DMS114 treated with DMSO at 0.1 percent for 48 hours (cell line): ENCODE data around the gene TRABD2B.

Experiments used
- DNase-seq: peaks from one replicate; lab custom pipeline; 2025; ENCODE audit not compliant: unreplicated experiment; lab: John Stamatoyannopoulos, UW

TRABD2B gene

GRCh38 chr1:47810964-47811682 is 186.1 kb downstream of the TRABD2B start:
- no peak for DNase-seq

DNA sequence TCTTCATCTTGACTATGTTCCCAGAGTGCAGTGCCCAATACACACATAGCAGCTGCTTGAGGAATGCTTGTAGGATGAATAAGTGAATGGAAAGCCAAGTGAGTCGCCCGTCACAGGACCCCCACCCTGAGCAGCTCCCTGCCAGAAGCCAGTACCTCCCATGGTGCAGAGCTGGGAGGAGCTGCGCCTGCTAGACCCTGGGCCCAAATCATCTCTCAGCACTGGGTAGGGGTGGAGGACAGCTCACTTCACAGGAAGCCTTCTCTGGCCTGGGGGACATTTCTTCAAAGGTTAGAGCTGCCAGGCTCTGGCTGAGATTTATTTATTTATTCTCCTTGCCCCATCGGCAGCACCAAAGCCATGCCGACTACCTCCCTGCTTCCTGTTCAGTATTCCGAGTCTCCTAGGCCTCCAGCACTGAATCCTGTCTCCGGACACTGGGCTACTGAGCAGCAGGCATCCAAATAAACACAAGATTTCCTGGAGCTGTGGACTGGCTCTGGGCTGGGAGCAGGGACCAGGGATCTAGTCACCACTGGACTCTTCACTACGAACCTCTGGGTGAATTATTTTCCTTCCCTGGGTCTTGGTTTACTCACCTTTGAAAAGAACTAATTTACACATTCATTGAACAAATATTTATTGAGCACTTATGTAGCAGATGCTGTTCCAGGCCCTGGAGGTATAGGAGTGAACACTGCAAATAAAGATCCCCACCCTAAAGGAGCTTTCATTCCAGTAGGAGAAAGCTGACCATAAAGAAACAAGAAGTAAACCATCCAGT is 187.7 kb downstream of the TRABD2B start:
- DNase-seq: no peak

GRCh38 chr1:47808612-47809011 is 188.6 kb downstream of the TRABD2B start:
- no peak for DNase-seq

DNA sequence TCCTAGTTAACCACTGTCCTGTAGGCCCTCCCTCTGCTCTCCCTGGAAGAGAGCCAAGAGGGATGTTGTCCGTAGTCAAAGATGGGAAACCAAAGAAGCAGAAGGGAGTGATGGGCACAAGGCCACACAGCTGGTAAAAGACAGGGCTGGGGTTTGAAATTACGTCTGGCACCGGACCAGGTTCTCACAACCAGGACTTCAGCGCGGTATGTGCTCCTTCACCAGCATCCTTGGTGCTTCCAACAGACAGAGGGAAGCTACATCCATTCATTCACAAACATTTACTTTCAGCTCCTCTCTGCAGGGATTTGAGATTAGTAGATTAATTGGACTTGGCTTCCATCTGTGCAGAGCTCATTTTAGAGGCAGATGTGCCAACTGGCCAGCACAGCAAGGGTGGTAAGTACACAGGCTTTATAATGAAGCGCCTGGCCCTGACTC is 191.2 kb downstream of the TRABD2B start:
- DNase-seq: no peak

DNA sequence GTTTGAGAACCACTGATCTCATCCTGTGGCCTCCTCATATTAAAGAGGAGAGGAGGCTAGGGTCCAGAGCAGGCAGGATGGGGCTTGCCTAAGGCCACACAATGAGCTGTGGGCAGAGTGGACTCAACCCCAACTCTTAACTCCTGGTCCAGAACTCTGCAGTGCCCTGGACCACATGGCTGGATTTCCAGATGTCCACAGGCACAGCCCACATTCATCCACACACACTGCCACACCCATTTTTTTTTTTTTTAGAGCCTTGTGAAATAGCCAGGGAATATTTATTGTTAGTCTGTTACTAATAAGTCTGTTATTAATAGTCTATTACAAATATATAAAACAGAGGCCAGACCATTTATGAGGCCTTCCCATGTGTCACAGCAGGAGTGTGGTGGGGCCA is 192.2 kb downstream of the TRABD2B start:
- DNase-seq: no peak

GRCh38 chr1:47803815-47804501 is 193.2 kb downstream of the TRABD2B start:
- no peak for DNase-seq

DNA sequence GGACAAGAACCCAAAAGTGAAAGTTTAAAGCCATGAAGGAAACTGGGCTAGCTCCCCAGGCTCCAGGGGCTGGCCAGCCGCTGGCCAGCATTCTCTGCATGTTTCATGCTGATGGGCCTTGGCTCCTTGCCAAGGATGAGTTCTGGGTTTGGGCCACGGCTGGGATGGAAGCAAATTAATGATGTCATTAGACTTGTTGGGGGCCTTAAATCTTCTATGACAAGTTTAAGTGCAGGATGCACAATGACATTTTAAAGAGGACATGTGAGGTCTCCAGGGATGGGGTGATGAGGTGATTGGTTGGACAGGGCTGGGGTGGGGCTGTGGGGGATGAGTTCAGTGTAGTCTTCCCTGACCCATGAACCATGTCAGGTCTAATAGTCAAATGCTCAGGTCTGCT is 199.6 kb downstream of the TRABD2B start:
- no peak for DNase-seq

DNA sequence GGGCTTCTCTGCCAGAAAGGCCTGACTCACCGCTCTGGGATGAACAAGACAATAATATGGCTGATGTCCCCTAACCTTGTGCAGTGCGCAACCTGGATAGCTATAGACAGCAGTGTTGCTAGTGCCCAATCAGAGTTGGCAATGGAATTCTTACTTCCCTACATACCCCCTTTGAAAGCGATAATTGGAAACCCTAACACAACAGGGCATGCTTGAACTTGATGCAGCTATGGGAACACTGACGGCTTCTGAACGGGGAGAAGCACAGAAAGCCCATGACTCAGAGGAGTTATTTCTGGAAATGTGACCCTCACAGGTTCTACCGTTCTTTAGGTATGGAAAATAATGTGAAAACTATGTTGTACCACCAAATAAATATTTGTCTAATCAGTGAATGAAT is 200.6 kb downstream of the TRABD2B start:
- DNase-seq: no peak

DNA sequence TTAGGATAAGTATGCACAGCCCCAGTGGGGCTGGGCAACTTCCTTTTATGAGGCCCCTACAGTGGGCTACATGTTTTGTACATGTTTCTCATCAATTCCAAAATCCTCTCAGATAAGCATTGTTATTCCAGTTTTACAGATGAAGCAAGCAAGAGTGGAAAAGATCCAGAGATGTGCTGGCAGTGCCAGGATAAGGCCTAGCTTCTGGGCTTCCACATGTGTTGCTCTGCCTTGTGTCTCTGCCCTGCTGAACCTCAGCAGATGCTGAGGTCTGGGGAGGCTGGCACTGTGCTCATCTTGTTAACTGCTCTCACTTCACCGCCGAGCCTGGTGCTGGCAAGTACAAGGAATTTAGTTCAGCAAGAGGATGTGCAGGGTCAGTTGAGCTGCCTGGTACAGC is 202.1 kb downstream of the TRABD2B start:
- no peak for DNase-seq

DNA sequence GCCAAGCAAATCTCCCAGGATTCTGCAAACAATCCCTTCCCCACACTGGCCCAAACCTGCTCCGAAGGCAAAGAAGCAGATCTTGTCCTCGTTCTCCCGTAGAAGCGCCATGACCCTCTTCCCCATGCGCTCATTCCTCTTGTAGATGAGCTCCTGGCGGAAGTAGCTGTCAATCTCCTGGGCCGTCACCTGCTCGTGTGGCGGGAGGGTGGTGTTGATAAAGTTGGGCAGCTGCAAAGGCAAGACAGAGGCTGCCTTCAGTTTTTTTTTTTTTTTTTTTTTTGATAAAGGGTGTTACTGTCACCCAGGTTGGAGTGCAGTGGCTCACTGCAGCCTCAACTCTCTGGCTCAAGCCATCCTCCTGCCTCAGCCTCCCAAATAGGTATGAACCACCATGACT is 202.7 kb downstream of the TRABD2B start:
- DNase-seq: no peak

GRCh38 chr1:47794081-47794480 is 203.1 kb downstream of the TRABD2B start:
- DNase-seq: no peak

DNA sequence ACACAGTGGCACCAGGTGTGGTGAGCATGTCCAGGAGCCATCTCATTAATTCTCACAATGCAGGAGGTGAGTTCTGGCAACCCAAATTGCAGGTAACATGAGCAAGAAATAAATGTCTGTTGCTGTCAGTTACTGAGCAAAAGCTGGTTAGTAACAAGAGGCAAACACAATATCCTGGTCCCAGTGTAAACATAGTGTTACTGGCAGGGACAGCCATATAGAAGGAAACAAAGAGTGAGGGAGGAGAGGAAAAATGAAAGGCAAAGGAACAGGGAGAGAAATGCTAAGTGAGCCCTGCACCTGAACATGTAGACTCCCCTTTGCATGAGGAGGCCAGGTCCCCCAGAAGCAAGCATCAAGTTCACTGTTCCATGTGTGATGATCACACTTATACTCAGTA is 203.6 kb downstream of the TRABD2B start:
- no peak for DNase-seq

- DNase-seq: no peak
Observed at GRCh38 chr1:47792779-47793178, 204.4 kb downstream of the TRABD2B start.

GRCh38 chr1:47791879-47792608 is 205.1 kb downstream of the TRABD2B start:
- no peak for DNase-seq

DNA sequence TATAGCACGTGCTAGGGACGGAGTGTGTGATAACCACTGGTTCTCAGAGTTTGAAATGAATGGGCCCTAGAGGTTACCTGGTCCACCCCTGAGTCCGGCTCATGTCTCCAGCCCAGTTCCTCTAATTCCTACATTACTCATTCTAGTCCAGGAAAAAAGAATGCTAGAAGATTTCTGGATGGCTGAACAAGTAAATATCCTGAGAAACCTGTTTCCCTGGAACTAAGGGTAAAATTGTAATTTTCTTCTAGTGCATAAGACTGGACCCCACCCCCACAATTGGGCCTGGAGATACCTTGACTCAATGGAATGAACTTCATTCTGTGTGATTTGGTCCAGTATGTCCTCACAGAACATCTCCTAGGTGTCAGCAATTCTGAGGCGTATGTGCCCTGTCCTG is 208.4 kb downstream of the TRABD2B start:
- DNase-seq: no peak

- no peak for DNase-seq
Observed at GRCh38 chr1:47787560-47787959, 209.6 kb downstream of the TRABD2B start.

DNA sequence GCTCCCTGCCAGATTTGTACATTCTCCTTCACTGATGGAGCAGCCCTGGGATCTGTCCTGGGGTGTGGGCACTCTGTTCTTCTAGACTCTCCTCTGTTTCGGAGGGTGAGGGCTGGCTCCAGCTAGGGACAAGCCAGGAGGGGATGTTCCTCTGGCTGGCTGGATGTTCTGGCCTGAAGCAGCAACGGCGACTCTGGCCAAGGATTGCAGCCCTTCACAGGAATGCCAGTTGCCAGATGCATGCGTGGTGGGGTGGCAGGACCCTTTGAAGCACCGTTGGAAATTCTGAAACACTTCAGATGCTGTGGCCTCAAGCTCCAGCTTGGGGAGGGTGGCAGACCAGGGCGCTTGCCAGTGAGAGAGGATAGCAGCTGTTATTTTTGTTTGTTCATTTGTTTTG is 210.9 kb downstream of the TRABD2B start:
- no peak for DNase-seq

GRCh38 chr1:47785561-47786271 is 211.5 kb downstream of the TRABD2B start:
- no peak for DNase-seq

- no peak for DNase-seq
Observed at GRCh38 chr1:47785118-47785517, 212.1 kb downstream of the TRABD2B start.

- no peak for DNase-seq
Observed at GRCh38 chr1:47784497-47784822, 212.7 kb downstream of the TRABD2B start.
